ENCODE measurements around the gene PRIM2.
"Not testable (repeated sequence)": the region's sequence is repeated elsewhere in the genome, so short reads cannot be mapped to it uniquely, and the experiment has no call there.

The PRIM2 gene

GRCh38 chr6:57328074-57328473, 10.6 kb downstream of the PRIM2 start:
- H3K9ac ChIP-seq (ENCODE audit: low read depth, low read length), result no peak overlapping the region
- H3K36me3 ChIP-seq (ENCODE audit: insufficient read depth, low read length), result peaks cover 61% of the 10 kb centered on the region
- H3K27me3 ChIP-seq (ENCODE audit: control insufficient read depth, insufficient read depth, low read length), result no peaks in the 10 kb centered on the region
- H3K9me3 ChIP-seq (replicated peaks; ENCODE audit: low read length), result peaks cover 7% of the 10 kb centered on the region
- H3K4me3 ChIP-seq (ENCODE audit: low read length), result no peak overlapping the region
- no peak overlapping the region for H3K4me2 ChIP-seq (ENCODE audit: low read length)
- H3K4me1 ChIP-seq (ENCODE audit: control insufficient read depth, insufficient read depth, low read length), result no peaks in the 10 kb centered on the region

DNA sequence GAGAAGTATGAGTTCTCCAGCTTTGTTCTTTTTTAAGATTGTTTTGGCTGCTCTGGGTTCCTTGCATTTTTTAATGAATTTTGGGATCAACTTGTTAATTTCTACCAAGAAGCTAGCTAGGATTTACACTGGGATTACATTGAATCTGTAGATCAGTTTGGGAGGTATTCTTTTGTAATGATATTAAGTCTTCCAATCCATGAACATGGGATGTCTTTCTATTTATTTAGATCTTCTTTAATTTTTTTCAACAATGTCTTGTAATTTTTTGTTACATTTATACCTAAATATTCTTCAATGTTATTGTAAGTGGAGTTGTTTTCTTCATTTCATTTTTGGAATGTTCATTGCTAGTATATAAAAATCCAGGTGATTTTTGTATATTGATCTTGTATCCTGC, 12.5 kb downstream of the PRIM2 start:
- Histone ChIP-seq H3K9ac (ENCODE audit: low read depth, low read length) (no peak overlapping the region), H3K36me3 (ENCODE audit: insufficient read depth, low read length) (peaks cover 60% of the 10 kb centered on the region), H3K4me2 (ENCODE audit: low read length) (no peak overlapping the region), H3K4me3 (ENCODE audit: low read length) (no peak overlapping the region), H3K9me3 (replicated peaks; ENCODE audit: low read length) (peaks cover 7% of the 10 kb centered on the region), H3K4me1 (ENCODE audit: control insufficient read depth, insufficient read depth, low read length) (no peaks in the 10 kb centered on the region), H3K27me3 (ENCODE audit: control insufficient read depth, insufficient read depth, low read length) (no peaks in the 10 kb centered on the region)

DNA sequence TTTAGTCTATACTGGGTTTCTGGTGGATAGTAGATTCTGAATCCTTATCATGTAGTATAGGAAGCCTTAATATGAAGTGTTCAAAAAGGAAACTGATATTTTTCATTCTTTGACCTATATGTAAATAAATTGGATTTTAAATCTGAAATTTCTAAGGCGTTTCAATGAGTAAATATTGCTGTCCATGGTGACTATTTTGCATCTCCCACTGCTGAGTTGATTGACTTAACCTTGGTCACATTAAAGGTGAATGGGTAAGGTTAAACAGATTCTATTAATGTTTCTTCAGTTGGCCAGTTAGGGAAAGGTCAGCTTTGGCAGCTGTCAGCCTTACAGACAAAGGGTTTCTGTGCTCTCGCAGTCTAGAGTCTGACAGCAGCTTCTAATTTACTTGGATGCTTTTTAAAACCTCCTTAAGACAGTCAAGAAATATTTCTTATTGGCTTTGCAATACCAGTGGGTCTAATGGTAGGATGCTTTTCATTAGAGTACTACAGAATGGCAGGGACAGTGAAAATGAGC, 24.8 kb downstream of the PRIM2 start:
- H3K4me2 ChIP-seq (ENCODE audit: low read length), result no peak overlapping the region
- no peak overlapping the region for H3K9ac ChIP-seq (ENCODE audit: low read depth, low read length)
- no peaks in the 10 kb centered on the region for H3K4me1 ChIP-seq (ENCODE audit: control insufficient read depth, insufficient read depth, low read length)
- no peaks in the 10 kb centered on the region for H3K9me3 ChIP-seq (replicated peaks; ENCODE audit: low read length)
- H3K27me3 ChIP-seq (ENCODE audit: control insufficient read depth, insufficient read depth, low read length), result no peaks in the 10 kb centered on the region
- no peaks in the 10 kb centered on the region for H3K36me3 ChIP-seq (ENCODE audit: insufficient read depth, low read length)
- no peak overlapping the region for H3K4me3 ChIP-seq (ENCODE audit: low read length)

- H3K27me3 ChIP-seq (ENCODE audit: control insufficient read depth, insufficient read depth, low read length); H3K9me3 ChIP-seq (replicated peaks; ENCODE audit: low read length); H3K36me3 ChIP-seq (ENCODE audit: insufficient read depth, low read length); H3K9ac ChIP-seq (ENCODE audit: low read depth, low read length); H3K4me3 ChIP-seq (ENCODE audit: low read length); H3K4me1 ChIP-seq (ENCODE audit: control insufficient read depth, insufficient read depth, low read length); H3K4me2 ChIP-seq (ENCODE audit: low read length): not testable (repeated sequence)
These were observed 25.9 kb downstream of the PRIM2 start for GRCh38 chr6:57343342-57343741.

DNA sequence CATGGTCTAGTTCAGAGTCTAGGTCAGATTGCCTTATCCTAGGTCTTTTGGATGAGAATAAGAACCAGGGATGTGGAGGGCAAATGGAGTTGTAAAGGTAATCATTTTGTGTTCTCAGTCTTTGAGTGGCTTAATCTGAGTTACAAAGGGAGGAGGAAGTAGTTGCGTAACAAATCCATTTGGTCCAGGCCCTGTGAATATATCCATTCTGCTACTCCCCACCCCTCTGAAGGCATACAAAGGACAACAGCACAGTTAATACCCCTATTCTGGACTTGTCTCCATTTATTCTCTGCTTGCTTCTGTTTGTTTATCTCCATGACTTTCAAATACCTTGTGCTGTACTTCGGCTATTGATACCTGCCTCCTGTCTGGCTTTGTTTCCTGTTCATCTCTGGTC, 29.3 kb downstream of the PRIM2 start:
- H3K27me3 ChIP-seq (ENCODE audit: control insufficient read depth, insufficient read depth, low read length); H3K4me3 ChIP-seq (ENCODE audit: low read length); H3K9ac ChIP-seq (ENCODE audit: low read depth, low read length); H3K36me3 ChIP-seq (ENCODE audit: insufficient read depth, low read length); H3K4me1 ChIP-seq (ENCODE audit: control insufficient read depth, insufficient read depth, low read length); H3K4me2 ChIP-seq (ENCODE audit: low read length); H3K9me3 ChIP-seq (replicated peaks; ENCODE audit: low read length): not testable (repeated sequence)

GRCh38 chr6:57347597-57347996, 30.2 kb downstream of the PRIM2 start:
- H3K27me3 ChIP-seq (ENCODE audit: control insufficient read depth, insufficient read depth, low read length); H3K4me3 ChIP-seq (ENCODE audit: low read length); H3K9me3 ChIP-seq (replicated peaks; ENCODE audit: low read length); H3K9ac ChIP-seq (ENCODE audit: low read depth, low read length); H3K4me2 ChIP-seq (ENCODE audit: low read length); H3K4me1 ChIP-seq (ENCODE audit: control insufficient read depth, insufficient read depth, low read length); H3K36me3 ChIP-seq (ENCODE audit: insufficient read depth, low read length): not testable (repeated sequence)

GRCh38 chr6:57350443-57350842, 33.0 kb downstream of the PRIM2 start:
- H3K9ac ChIP-seq (ENCODE audit: low read depth, low read length); H3K9me3 ChIP-seq (replicated peaks; ENCODE audit: low read length); H3K27me3 ChIP-seq (ENCODE audit: control insufficient read depth, insufficient read depth, low read length); H3K36me3 ChIP-seq (ENCODE audit: insufficient read depth, low read length); H3K4me2 ChIP-seq (ENCODE audit: low read length); H3K4me3 ChIP-seq (ENCODE audit: low read length); H3K4me1 ChIP-seq (ENCODE audit: control insufficient read depth, insufficient read depth, low read length): not testable (repeated sequence)

DNA sequence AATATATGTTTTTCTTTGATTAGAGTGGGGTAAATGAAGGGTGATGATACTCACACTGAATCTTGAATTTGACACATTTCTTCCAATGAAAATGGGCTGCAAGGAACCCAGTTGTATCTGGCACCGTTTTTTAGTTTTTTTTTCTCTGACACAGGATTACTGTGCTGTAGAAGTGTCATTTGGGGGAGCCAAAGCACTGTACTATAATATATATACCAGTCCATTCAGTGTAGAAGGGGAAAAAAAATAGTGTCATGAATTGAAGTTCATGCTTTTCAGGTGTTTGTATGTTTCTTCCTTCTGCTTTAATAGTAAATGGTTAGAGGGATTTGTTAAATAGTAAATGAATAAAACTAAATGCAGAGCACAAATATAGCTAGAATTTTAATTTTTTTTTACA, 35.2 kb downstream of the PRIM2 start:
- not testable (repeated sequence) for H3K4me1 ChIP-seq (ENCODE audit: control insufficient read depth, insufficient read depth, low read length); H3K4me3 ChIP-seq (ENCODE audit: low read length); H3K9me3 ChIP-seq (replicated peaks; ENCODE audit: low read length); H3K27me3 ChIP-seq (ENCODE audit: control insufficient read depth, insufficient read depth, low read length); H3K4me2 ChIP-seq (ENCODE audit: low read length); H3K36me3 ChIP-seq (ENCODE audit: insufficient read depth, low read length); H3K9ac ChIP-seq (ENCODE audit: low read depth, low read length)

- H3K4me1 ChIP-seq (ENCODE audit: control insufficient read depth, insufficient read depth, low read length); H3K4me3 ChIP-seq (ENCODE audit: low read length); H3K9ac ChIP-seq (ENCODE audit: low read depth, low read length); H3K27me3 ChIP-seq (ENCODE audit: control insufficient read depth, insufficient read depth, low read length); H3K9me3 ChIP-seq (replicated peaks; ENCODE audit: low read length); H3K36me3 ChIP-seq (ENCODE audit: insufficient read depth, low read length); H3K4me2 ChIP-seq (ENCODE audit: low read length): not testable (repeated sequence)
These were observed 40.9 kb downstream of the PRIM2 start for GRCh38 chr6:57358319-57358718.

GRCh38 chr6:57359766-57360165, 42.3 kb downstream of the PRIM2 start:
- H3K4me2 ChIP-seq (ENCODE audit: low read length); H3K9ac ChIP-seq (ENCODE audit: low read depth, low read length); H3K9me3 ChIP-seq (replicated peaks; ENCODE audit: low read length): not testable (repeated sequence)

GRCh38 chr6:57362340-57362739, 44.9 kb downstream of the PRIM2 start:
- not testable (repeated sequence) for H3K9me3 ChIP-seq (replicated peaks; ENCODE audit: low read length); H3K9ac ChIP-seq (ENCODE audit: low read depth, low read length); H3K36me3 ChIP-seq (ENCODE audit: insufficient read depth, low read length); H3K4me3 ChIP-seq (ENCODE audit: low read length); H3K27me3 ChIP-seq (ENCODE audit: control insufficient read depth, insufficient read depth, low read length); H3K4me1 ChIP-seq (ENCODE audit: control insufficient read depth, insufficient read depth, low read length); H3K4me2 ChIP-seq (ENCODE audit: low read length)

More at GRCh38 chr6:57359766-57360165, 42.3 kb downstream of the PRIM2 start:
- H3K4me3 ChIP-seq (ENCODE audit: low read length); H3K4me1 ChIP-seq (ENCODE audit: control insufficient read depth, insufficient read depth, low read length); H3K36me3 ChIP-seq (ENCODE audit: insufficient read depth, low read length); H3K27me3 ChIP-seq (ENCODE audit: control insufficient read depth, insufficient read depth, low read length): not testable (repeated sequence)

DNA sequence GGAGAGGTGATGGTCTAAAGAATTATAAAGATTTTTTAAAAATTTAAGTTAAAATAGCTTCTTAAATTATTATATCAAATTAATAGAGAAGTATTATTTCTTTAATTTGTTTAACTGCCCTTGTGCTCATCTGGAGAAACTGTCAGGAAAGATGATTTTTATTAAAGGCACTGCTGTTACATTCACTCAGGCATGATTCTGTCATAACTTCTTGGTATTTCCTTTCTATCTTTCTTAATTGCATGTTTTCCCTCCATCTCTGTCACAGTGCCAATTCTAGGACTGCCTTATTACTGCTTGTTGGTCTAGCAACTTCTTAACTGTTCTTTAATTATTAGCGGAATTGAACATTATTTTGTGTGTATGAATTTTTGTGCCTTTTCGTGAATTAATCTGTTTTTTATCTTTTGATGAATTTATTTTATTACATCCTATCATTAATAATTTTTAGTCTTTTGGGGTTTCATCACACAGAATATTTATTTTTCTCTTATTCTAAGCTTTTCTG, 47.7 kb downstream of the PRIM2 start:
- not testable (repeated sequence) for H3K4me3 ChIP-seq (ENCODE audit: low read length); H3K36me3 ChIP-seq (ENCODE audit: insufficient read depth, low read length)

More for the DNA sequence above, 47.7 kb downstream of the PRIM2 start:
- H3K9ac ChIP-seq (ENCODE audit: low read depth, low read length); H3K27me3 ChIP-seq (ENCODE audit: control insufficient read depth, insufficient read depth, low read length); H3K9me3 ChIP-seq (replicated peaks; ENCODE audit: low read length); H3K4me1 ChIP-seq (ENCODE audit: control insufficient read depth, insufficient read depth, low read length); H3K4me2 ChIP-seq (ENCODE audit: low read length): not testable (repeated sequence)
